Neural crest cell (in vitro differentiated cells): ENCODE data around the gene UBAP1L. TPM values are rescaled to one million over a fixed set of nuclear protein-coding genes. Genes with fewer than 3 reads are reported as not detected.

Source experiments
- DNase-seq: peaks from one replicate; pipeline ENCODE4 v3.0.0; 2021; ENCODE audit warnings: low read depth, mixed read lengths, low spot score
- H3K27ac Mint-ChIP-seq: one replicate; pipeline ENCODE4 v1.8.0; 2021; ENCODE audit warnings: mild to moderate bottlenecking, mixed read lengths; ENCODE audit not compliant: unreplicated experiment
- H3K27me3 Mint-ChIP-seq: 2 replicates; pipeline ENCODE4 v1.8.0; 2021; ENCODE audit warnings: low read depth, mild to moderate bottlenecking, mixed read lengths
- H3K36me3 Mint-ChIP-seq: 2 replicates; pipeline ENCODE4 v1.8.0; 2021; ENCODE audit warnings: low read depth, mild to moderate bottlenecking, mixed read lengths
- H3K4me1 Mint-ChIP-seq: 2 replicates; pipeline ENCODE4 v1.8.0; 2021; ENCODE audit warnings: mixed read lengths
- H3K4me3 Mint-ChIP-seq: one replicate; pipeline ENCODE4 v1.8.0; 2021; ENCODE audit warnings: mild to moderate bottlenecking, mixed read lengths
- H3K9me3 Mint-ChIP-seq: 2 replicates; pipeline ENCODE4 v1.8.0; 2021; ENCODE audit warnings: mixed read lengths
- CTCF ChIP-seq: fragments of 200-600 bp; sonication (generic); conservative IDR thresholded peaks from 2 replicates; pipeline ENCODE4 v1.5.0; 2021; ENCODE audit warnings: antibody characterized with exemption, mild to moderate bottlenecking
- total RNA-seq: library from RNA; stranded (reverse); gene quantifications from 2 replicates; pipeline ENCODE4 v1.2.1, GENCODE V29; 2021

Gene UBAP1L
- total RNA-seq, 1 donor from 2014 or later, result 3.6 TPM

- no peak for TF ChIP-seq CTCF
- Mint-ChIP-seq H3K27ac (no peak overlapping the region), H3K9me3 (no peaks in the 10 kb centered on the region), H3K4me3 (no peak overlapping the region), H3K27me3 (peaks cover 23% of the 10 kb centered on the region), H3K4me1 (peaks cover 25% of the 10 kb centered on the region), H3K36me3 (no peaks in the 10 kb centered on the region)
- DNase-seq, result no peak
Measured at GRCh38 chr15:65062726-65063125, 52.3 kb downstream of the UBAP1L start.

- no peak for DNase-seq
- no peak for TF ChIP-seq CTCF
- Mint-ChIP-seq H3K36me3 (no peaks in the 10 kb centered on the region), H3K27me3 (peaks cover 19% of the 10 kb centered on the region), H3K9me3 (no peaks in the 10 kb centered on the region), H3K4me1 (peaks cover 27% of the 10 kb centered on the region), H3K4me3 (no peak overlapping the region), H3K27ac (no peak overlapping the region)
Measured at GRCh38 chr15:65062061-65062460, 52.9 kb downstream of the UBAP1L start.

- TF ChIP-seq CTCF, result no peak
- no peak overlapping the region for H3K27ac Mint-ChIP-seq
- H3K4me1 Mint-ChIP-seq, result peaks cover 26% of the 10 kb centered on the region
- H3K4me3 Mint-ChIP-seq, result no peak overlapping the region
- H3K9me3 Mint-ChIP-seq, result no peaks in the 10 kb centered on the region
- H3K36me3 Mint-ChIP-seq, result no peaks in the 10 kb centered on the region
- H3K27me3 Mint-ChIP-seq, result peaks cover 6% of the 10 kb centered on the region
- no peak for DNase-seq
Measured at GRCh38 chr15:65060641-65061397, 54.2 kb downstream of the UBAP1L start.

- no peaks in the 10 kb centered on the region for H3K9me3 Mint-ChIP-seq
- H3K4me3 Mint-ChIP-seq, result no peak overlapping the region
- H3K27ac Mint-ChIP-seq, result no peak overlapping the region
- H3K36me3 Mint-ChIP-seq, result no peaks in the 10 kb centered on the region
- no peaks in the 10 kb centered on the region for H3K27me3 Mint-ChIP-seq
- no peak for TF ChIP-seq CTCF
- peaks cover 24% of the 10 kb centered on the region for H3K4me1 Mint-ChIP-seq
- DNase-seq, result no peak
Measured at GRCh38 chr15:65059931-65060596, 54.9 kb downstream of the UBAP1L start.

- no peaks in the 10 kb centered on the region for H3K9me3 Mint-ChIP-seq
- no peak for DNase-seq
- TF ChIP-seq CTCF, result no peak
- H3K4me1 Mint-ChIP-seq, result peaks cover 25% of the 10 kb centered on the region
- H3K27ac Mint-ChIP-seq, result no peak overlapping the region
- no peaks in the 10 kb centered on the region for H3K27me3 Mint-ChIP-seq
- H3K4me3 Mint-ChIP-seq, result no peak overlapping the region
- H3K36me3 Mint-ChIP-seq, result no peaks in the 10 kb centered on the region
Measured at GRCh38 chr15:65059369-65059750, 55.6 kb downstream of the UBAP1L start.
